BLaER1 (cell line): ENCODE measurements around the gene FLRT2.

Experiments
- H3K27ac ChIP-seq: shearing (Covaris generic); formaldehyde crosslinking; 2 replicates; pipeline ENCODE4 v1.8.1; 2022
- H3K27me3 ChIP-seq: shearing (Covaris generic); formaldehyde crosslinking; 2 replicates; pipeline ENCODE4 v1.8.1; 2022
- H3K36me3 ChIP-seq: shearing (Covaris generic); formaldehyde crosslinking; 2 replicates; pipeline ENCODE4 v1.8.1; 2022
- H3K4me1 ChIP-seq: shearing (Covaris generic); formaldehyde crosslinking; 2 replicates; pipeline ENCODE4 v1.8.1; 2022
- H3K4me2 ChIP-seq: shearing (Covaris generic); formaldehyde crosslinking; 2 replicates; pipeline ENCODE4 v1.8.1; 2022
- H3K4me3 ChIP-seq: shearing (Covaris generic); formaldehyde crosslinking; 2 replicates; pipeline ENCODE4 v1.8.1; 2022
- H3K9ac ChIP-seq: shearing (Covaris generic); formaldehyde crosslinking; 2 replicates; pipeline ENCODE4 v1.8.1; 2022
- H3K9me3 ChIP-seq: shearing (Covaris generic); formaldehyde crosslinking; 2 replicates; pipeline ENCODE4 v1.8.1; 2022
- H4K20me1 ChIP-seq: shearing (Covaris generic); formaldehyde crosslinking; 2 replicates; pipeline ENCODE4 v1.8.1; 2022
- Cebpa-rat ChIP-seq: shearing (Covaris generic); IDR thresholded peaks from 2 replicates; pipeline ENCODE4 v1.8.1; 2022

FLRT2 gene

GRCh38 chr14:85604021-85604420 is 74.1 kb downstream of the FLRT2 start:
- H3K27me3 ChIP-seq: no peaks in the 10 kb centered on the region
- H3K27ac ChIP-seq: no peak overlapping the region
- H3K4me3 ChIP-seq: no peak overlapping the region
- no peak for TF ChIP-seq Cebpa-rat
- no peak overlapping the region for H3K9ac ChIP-seq
- no peaks in the 10 kb centered on the region for H3K9me3 ChIP-seq
- H3K4me2 ChIP-seq: no peak overlapping the region
- H4K20me1 ChIP-seq: no peaks in the 10 kb centered on the region
- no peaks in the 10 kb centered on the region for H3K4me1 ChIP-seq
- no peaks in the 10 kb centered on the region for H3K36me3 ChIP-seq

- Histone ChIP-seq H3K36me3 (no peaks in the 10 kb centered on the region), H3K9me3 (no peaks in the 10 kb centered on the region), H3K4me2 (no peak overlapping the region), H3K27ac (no peak overlapping the region), H4K20me1 (no peaks in the 10 kb centered on the region), H3K27me3 (no peaks in the 10 kb centered on the region), H3K4me3 (no peak overlapping the region), H3K4me1 (no peaks in the 10 kb centered on the region), H3K9ac (no peak overlapping the region)
- TF ChIP-seq Cebpa-rat: no peak
These were observed 74.8 kb downstream of the FLRT2 start for GRCh38 chr14:85604714-85605113.

- Histone ChIP-seq H3K4me2 (no peak overlapping the region), H3K9ac (no peak overlapping the region), H3K27ac (no peak overlapping the region), H3K9me3 (no peaks in the 10 kb centered on the region), H4K20me1 (no peaks in the 10 kb centered on the region), H3K4me3 (no peak overlapping the region), H3K4me1 (no peaks in the 10 kb centered on the region), H3K36me3 (no peaks in the 10 kb centered on the region), H3K27me3 (no peaks in the 10 kb centered on the region)
- TF ChIP-seq Cebpa-rat: no peak
These were observed 77.7 kb downstream of the FLRT2 start for GRCh38 chr14:85607651-85608081.

GRCh38 chr14:85613496-85613895 is 83.6 kb downstream of the FLRT2 start:
- Histone ChIP-seq H3K27ac (no peak overlapping the region), H3K4me1 (no peaks in the 10 kb centered on the region), H3K9ac (no peak overlapping the region), H3K36me3 (no peaks in the 10 kb centered on the region), H3K4me3 (no peak overlapping the region), H3K4me2 (no peak overlapping the region), H3K9me3 (no peaks in the 10 kb centered on the region), H3K27me3 (no peaks in the 10 kb centered on the region), H4K20me1 (no peaks in the 10 kb centered on the region)
- TF ChIP-seq Cebpa-rat: no peak

GRCh38 chr14:85616386-85616885 is 86.5 kb downstream of the FLRT2 start:
- Histone ChIP-seq H3K4me1 (no peaks in the 10 kb centered on the region), H3K4me2 (no peak overlapping the region), H3K4me3 (no peak overlapping the region), H3K9me3 (no peaks in the 10 kb centered on the region), H4K20me1 (no peaks in the 10 kb centered on the region), H3K27ac (no peak overlapping the region), H3K27me3 (no peaks in the 10 kb centered on the region), H3K36me3 (no peaks in the 10 kb centered on the region), H3K9ac (no peak overlapping the region)
- no peak for TF ChIP-seq Cebpa-rat

- Histone ChIP-seq H3K36me3 (no peaks in the 10 kb centered on the region), H3K4me2 (no peak overlapping the region), H3K27me3 (no peaks in the 10 kb centered on the region), H3K27ac (no peak overlapping the region), H3K9ac (no peak overlapping the region), H3K4me3 (no peak overlapping the region), H3K9me3 (no peaks in the 10 kb centered on the region), H3K4me1 (no peaks in the 10 kb centered on the region), H4K20me1 (no peaks in the 10 kb centered on the region)
- no peak for TF ChIP-seq Cebpa-rat
These were observed 86.9 kb downstream of the FLRT2 start for GRCh38 chr14:85616886-85617285.

GRCh38 chr14:85617791-85618190 is 87.8 kb downstream of the FLRT2 start:
- Histone ChIP-seq H4K20me1 (no peaks in the 10 kb centered on the region), H3K4me2 (no peak overlapping the region), H3K4me1 (no peaks in the 10 kb centered on the region), H3K9me3 (no peaks in the 10 kb centered on the region), H3K27ac (no peak overlapping the region), H3K36me3 (no peaks in the 10 kb centered on the region), H3K27me3 (no peaks in the 10 kb centered on the region), H3K9ac (no peak overlapping the region), H3K4me3 (no peak overlapping the region)
- no peak for TF ChIP-seq Cebpa-rat

- no peaks in the 10 kb centered on the region for H3K9me3 ChIP-seq
- H3K9ac ChIP-seq: no peak overlapping the region
- H3K27ac ChIP-seq: no peak overlapping the region
- TF ChIP-seq Cebpa-rat: no peak
- H4K20me1 ChIP-seq: no peaks in the 10 kb centered on the region
- no peaks in the 10 kb centered on the region for H3K4me1 ChIP-seq
- no peaks in the 10 kb centered on the region for H3K27me3 ChIP-seq
- H3K4me3 ChIP-seq: no peak overlapping the region
- H3K4me2 ChIP-seq: no peak overlapping the region
- H3K36me3 ChIP-seq: no peaks in the 10 kb centered on the region
These were observed 88.4 kb downstream of the FLRT2 start for GRCh38 chr14:85618390-85618789.

- Histone ChIP-seq H3K27ac (no peak overlapping the region), H4K20me1 (no peaks in the 10 kb centered on the region), H3K36me3 (no peaks in the 10 kb centered on the region), H3K4me2 (no peak overlapping the region), H3K9ac (no peak overlapping the region), H3K27me3 (no peaks in the 10 kb centered on the region), H3K4me3 (no peak overlapping the region), H3K4me1 (no peaks in the 10 kb centered on the region), H3K9me3 (no peaks in the 10 kb centered on the region)
- TF ChIP-seq Cebpa-rat: no peak
These were observed 89.0 kb downstream of the FLRT2 start for GRCh38 chr14:85618978-85619377.

- Histone ChIP-seq H3K9ac (no peak overlapping the region), H3K27ac (no peak overlapping the region), H3K9me3 (no peaks in the 10 kb centered on the region), H3K27me3 (no peaks in the 10 kb centered on the region), H3K4me1 (no peaks in the 10 kb centered on the region), H3K4me3 (no peak overlapping the region), H4K20me1 (no peaks in the 10 kb centered on the region), H3K4me2 (no peak overlapping the region), H3K36me3 (no peaks in the 10 kb centered on the region)
- TF ChIP-seq Cebpa-rat: no peak
These were observed 89.9 kb downstream of the FLRT2 start for GRCh38 chr14:85619851-85620250.

- no peak overlapping the region for H3K27ac ChIP-seq
- no peaks in the 10 kb centered on the region for H3K36me3 ChIP-seq
- H3K27me3 ChIP-seq: no peaks in the 10 kb centered on the region
- H3K9me3 ChIP-seq: no peaks in the 10 kb centered on the region
- no peak overlapping the region for H3K4me2 ChIP-seq
- no peak for TF ChIP-seq Cebpa-rat
- H3K4me1 ChIP-seq: no peaks in the 10 kb centered on the region
- H3K4me3 ChIP-seq: no peak overlapping the region
- no peak overlapping the region for H3K9ac ChIP-seq
- H4K20me1 ChIP-seq: no peaks in the 10 kb centered on the region
These were observed 91.0 kb downstream of the FLRT2 start for GRCh38 chr14:85620947-85621346.
